Colon (tissue), 2 donors: ENCODE measurements around the gene UBE2L5.

Experiments used
- FAIRE-seq: peaks from 2 replicates; lab custom pipeline; 2012; peaks lifted over from hg19 to GRCh38; lab: Jason Lieb, UNC
- donor health status: control.
- donor health status: control.

Gene UBE2L5

GRCh38 chr13:30477346-30478195, 55.3 kb downstream of the UBE2L5 start:
- FAIRE-seq: no peak
